ENCODE results near the gene LRRTM3.

Gene LRRTM3

GRCh38 chr10:67004690-67005089 is 78.9 kb downstream of the LRRTM3 start:
- no peak overlapping the region for H3K27ac Mint-ChIP-seq
- H3K4me3 Mint-ChIP-seq, result no peak overlapping the region
- no peak for TF ChIP-seq CTCF (IDR thresholded peaks at IDR 0.05; ENCODE audit: unreplicated experiment in 3 of 3)
- no peaks in the 10 kb centered on the region for H3K27me3 Mint-ChIP-seq (ENCODE audit: low read depth)
- H3K36me3 Mint-ChIP-seq (ENCODE audit: low read depth), result no peaks in the 10 kb centered on the region
- H3K4me1 Mint-ChIP-seq, result peaks cover 9% of the 10 kb centered on the region
- H3K9me3 Mint-ChIP-seq, result no peaks in the 10 kb centered on the region

GRCh38 chr10:67005981-67006380 is 80.1 kb downstream of the LRRTM3 start:
- Mint-ChIP-seq H3K4me1 (peaks cover under 1% of the 10 kb centered on the region), H3K9me3 (no peaks in the 10 kb centered on the region)

GRCh38 chr10:67011480-67011879 is 85.6 kb downstream of the LRRTM3 start:
- H3K4me3 Mint-ChIP-seq, result no peak overlapping the region
- H3K9me3 Mint-ChIP-seq, result no peaks in the 10 kb centered on the region

More at GRCh38 chr10:67005981-67006380, 80.1 kb downstream of the LRRTM3 start:
- Mint-ChIP-seq H3K27ac (no peak overlapping the region), H3K4me3 (no peak overlapping the region), H3K27me3 (ENCODE audit: low read depth) (no peaks in the 10 kb centered on the region), H3K36me3 (ENCODE audit: low read depth) (no peaks in the 10 kb centered on the region)
- TF ChIP-seq CTCF (IDR thresholded peaks at IDR 0.05; ENCODE audit: unreplicated experiment in 3 of 3), result no peak

GRCh38 chr10:67011981-67012380 is 86.1 kb downstream of the LRRTM3 start:
- H3K4me3 Mint-ChIP-seq, result no peak overlapping the region

More at GRCh38 chr10:67011480-67011879, 85.6 kb downstream of the LRRTM3 start:
- Mint-ChIP-seq H3K27ac (no peak overlapping the region), H3K27me3 (ENCODE audit: low read depth) (no peaks in the 10 kb centered on the region), H3K36me3 (ENCODE audit: low read depth) (no peaks in the 10 kb centered on the region), H3K4me1 (no peaks in the 10 kb centered on the region)
- no peak for TF ChIP-seq CTCF (IDR thresholded peaks at IDR 0.05; ENCODE audit: unreplicated experiment in 3 of 3)

GRCh38 chr10:67015225-67015624 is 89.4 kb downstream of the LRRTM3 start:
- no peaks in the 10 kb centered on the region for H3K9me3 Mint-ChIP-seq
- H3K4me3 Mint-ChIP-seq, result no peak overlapping the region
- no peaks in the 10 kb centered on the region for H3K4me1 Mint-ChIP-seq
- no peak for TF ChIP-seq CTCF (IDR thresholded peaks at IDR 0.05; ENCODE audit: unreplicated experiment in 3 of 3)
- H3K27ac Mint-ChIP-seq, result no peak overlapping the region
- no peaks in the 10 kb centered on the region for H3K36me3 Mint-ChIP-seq (ENCODE audit: low read depth)
- H3K27me3 Mint-ChIP-seq (ENCODE audit: low read depth), result no peaks in the 10 kb centered on the region

More at GRCh38 chr10:67011981-67012380, 86.1 kb downstream of the LRRTM3 start:
- no peak for TF ChIP-seq CTCF (IDR thresholded peaks at IDR 0.05; ENCODE audit: unreplicated experiment in 3 of 3)
- H3K9me3 Mint-ChIP-seq, result no peaks in the 10 kb centered on the region
- no peaks in the 10 kb centered on the region for H3K4me1 Mint-ChIP-seq
- H3K27ac Mint-ChIP-seq, result no peak overlapping the region
- H3K27me3 Mint-ChIP-seq (ENCODE audit: low read depth), result no peaks in the 10 kb centered on the region
- H3K36me3 Mint-ChIP-seq (ENCODE audit: low read depth), result no peaks in the 10 kb centered on the region

GRCh38 chr10:67017218-67017617 is 91.4 kb downstream of the LRRTM3 start:
- Mint-ChIP-seq H3K9me3 (no peaks in the 10 kb centered on the region), H3K27ac (no peak overlapping the region), H3K27me3 (ENCODE audit: low read depth) (no peaks in the 10 kb centered on the region), H3K4me3 (no peak overlapping the region), H3K36me3 (ENCODE audit: low read depth) (no peaks in the 10 kb centered on the region), H3K4me1 (peaks cover 5% of the 10 kb centered on the region)
- TF ChIP-seq CTCF (IDR thresholded peaks at IDR 0.05; ENCODE audit: unreplicated experiment in 3 of 3), result no peak
